Transverse colon (tissue), 4 donors: Measurements from ENCODE around the gene ARHGAP33. TPM values are rescaled to one million over a fixed set of nuclear protein-coding genes. Genes with fewer than 3 reads are reported as not detected.

Source experiments
- DNase-seq: peaks from one replicate; pipeline ENCODE4 v3.0.0-alpha.2; 2019
- H3K27ac ChIP-seq, 4 donors: fragments of 200-600 bp; sonication (generic); 2 replicates each; pipeline ENCODE4 v1.5.1; 2016 to 2018; ENCODE audit warnings: inconsistent platforms in 4 of 4
- H3K27me3 ChIP-seq: fragments of 200-600 bp; sonication (generic); 2 replicates; pipeline ENCODE4 v1.5.1; 2017; ENCODE audit warnings: inconsistent platforms
- H3K36me3 ChIP-seq, 4 donors: fragments of 200-600 bp; sonication (generic); 2 replicates each; pipeline ENCODE4 v1.5.1; 2017 to 2019; ENCODE audit warnings: inconsistent platforms in 4 of 4
- H3K4me1 ChIP-seq, 4 donors: fragments of 200-600 bp; sonication (generic); 2 replicates each; pipeline ENCODE4 v1.5.1; 2017 to 2020; ENCODE audit warnings: inconsistent platforms in 4 of 4
- H3K4me3 ChIP-seq, 4 donors: fragments of 200-600 bp; sonication (generic); 1 replicate in 1 of 4; 2 replicates in 3 of 4; pipeline versions ENCODE4 v1.5.1 to v1.6.1; 2017 to 2019; ENCODE audit warnings: inconsistent platforms in 4 of 4
- H3K9me3 ChIP-seq, 2 donors: fragments of 200-600 bp; sonication (generic); 2 replicates each; pipeline ENCODE4 v1.5.1; 2017 to 2019; ENCODE audit warnings: inconsistent platforms in 2 of 2
- CTCF ChIP-seq, 5 experiments: fragments of 200-600 bp in 3 of 5; fragments of 450-650 bp in 2 of 5; sonication (generic) in 3 of 5; IDR thresholded peaks; 1 replicate in 2 of 5; 2 replicates in 3 of 5; pipeline ENCODE4 v1.5.1; 2016 to 2017; ENCODE audit warnings: antibody characterized with exemption in 5 of 5, inconsistent platforms in 3 of 5, mild to moderate bottlenecking in 2 of 5, moderate library complexity in 1 of 5
- EP300 ChIP-seq: sonication (generic); formaldehyde crosslinking; IDR thresholded peaks from one replicate; pipeline ENCODE4 v1.6.1; 2017; ENCODE audit warnings: antibody characterized with exemption, low read depth
- POLR2A ChIP-seq: fragments of 450-650 bp; IDR thresholded peaks from one replicate; pipeline ENCODE4 v1.6.1; 2016; ENCODE audit warnings: antibody characterized with exemption, mild to moderate bottlenecking, moderate library complexity
- POLR2AphosphoS5 ChIP-seq, 3 donors: sonication (generic); formaldehyde crosslinking; IDR thresholded peaks; one replicate each; pipeline ENCODE4 v1.6.1; 2016; ENCODE audit warnings: antibody characterized with exemption in 3 of 3
- WGBS, 2 donors: methylation state at CpG; one replicate each; pipeline ENCODE4 v1.1.5; 2018; ENCODE audit warnings: low coverage in 1 of 2; 5-methylcytosine and 5-hydroxymethylcytosine counted together
- in situ Hi-C, 4 donors: fragments of 200-750 bp; cut with MboI; loops; one replicate each; pipeline versions ENCODE4 v1.15.0 to v1.15.1; 2017; ENCODE audit warnings: low sequenced_read_pairs in 3 of 4, low pct_ligation_motif_present in 1 of 4, low pct_unique_long_range_greater_than_20kb in 1 of 4
- intact Hi-C: fragments of 100-400 bp; cut with DNase I; formaldehyde crosslinking; loops from one replicate; pipeline ENCODE4 v1.15.1; 2023; ENCODE audit warnings: low total_unique reads
- total RNA-seq, 4 donors: library from RNA; depleted of rRNA; stranded (reverse); fragments of >200 nt; gene quantifications; one replicate each; pipeline ENCODE4 v1.1.0, GENCODE V29; 2016

Gene ARHGAP33
- total RNA-seq, 4 donors from 2014 or later = 6.7 to 70.3 (median 17.2) TPM

- intact Hi-C loops = no loop called here
- no peak for DNase-seq
- H3K36me3 ChIP-seq = no peaks in the 10 kb centered on the region
- H3K27me3 ChIP-seq = no peaks in the 10 kb centered on the region
- H3K4me1 ChIP-seq = no peaks in the 10 kb centered on the region
- no peak overlapping the region for H3K4me3 ChIP-seq
- TF ChIP-seq CTCF (IDR thresholded peaks at IDR 0.05) (no peak), POLR2A (no peak), EP300 (no peak), POLR2AphosphoS5 (IDR thresholded peaks at IDR 0.05) (no peak)
- no peak overlapping the region for H3K27ac ChIP-seq
- in situ Hi-C loops = no loop called here
- WGBS, 2 donors = 82% methylated on average over 11 of the region's 12 CpGs; no CpG with 5 or more reads in 1 of the 2 donors
- no peaks in the 10 kb centered on the region for H3K9me3 ChIP-seq
Observed at GRCh38 chr19:35788205-35788960, 13.0 kb downstream of the ARHGAP33 start.

GRCh38 chr19:35789195-35789977 lies 14.0 kb downstream of the ARHGAP33 start:
- Histone ChIP-seq H3K4me3 (no peak overlapping the region), H3K36me3 (no peaks in the 10 kb centered on the region), H3K9me3 (no peaks in the 10 kb centered on the region), H3K4me1 (no peaks in the 10 kb centered on the region), H3K27me3 (no peaks in the 10 kb centered on the region), H3K27ac (no peak overlapping the region)
- intact Hi-C loops (no loop called here), in situ Hi-C loops (no loop called here)
- DNase-seq = no peak
- WGBS, 2 donors = 75% methylated on average over 10 of the region's 11 CpGs; no CpG with 5 or more reads in 1 of the 2 donors
- TF ChIP-seq EP300 = no peak
- TF ChIP-seq POLR2AphosphoS5 (IDR thresholded peaks at IDR 0.05) = no peak
- no peak for TF ChIP-seq POLR2A
- TF ChIP-seq CTCF (IDR thresholded peaks at IDR 0.05) = no peak

- Histone ChIP-seq H3K4me1 (no peaks in the 10 kb centered on the region), H3K9me3 (no peaks in the 10 kb centered on the region), H3K4me3 (no peak overlapping the region), H3K27me3 (no peaks in the 10 kb centered on the region), H3K36me3 (no peaks in the 10 kb centered on the region), H3K27ac (no peak overlapping the region)
- TF ChIP-seq POLR2A (no peak), EP300 (no peak), POLR2AphosphoS5 (IDR thresholded peaks at IDR 0.05) (no peak), CTCF (IDR thresholded peaks at IDR 0.05) (no peak)
- in situ Hi-C loops (no loop called here), intact Hi-C loops (no loop called here)
- 85% methylated on average over 9 of the region's 19 CpGs; no CpG with 5 or more reads in 1 of the 2 donors for WGBS, 2 donors
- no peak for DNase-seq
Observed at GRCh38 chr19:35789978-35790944, 14.9 kb downstream of the ARHGAP33 start.
